H1 (cell line): ENCODE measurements around the gene ADAMTS13. TPM values are rescaled to one million over a fixed set of nuclear protein-coding genes. Genes with fewer than 3 reads are reported as not detected.

Experiments used
- CTCF ChIA-PET: fragments of 300-600 bp; sonication (Branson Sonifier 250); formaldehyde crosslinking; loops from one replicate; lab custom pipeline; 2021; ENCODE audit not compliant: partially characterized antibody; lab: Charles Lee
- POLR2A ChIA-PET: fragments of 300-600 bp; sonication (Branson Sonifier 250); formaldehyde crosslinking; loops from one replicate; lab custom pipeline; 2021; ENCODE audit warnings: inconsistent platforms; ENCODE audit not compliant: partially characterized antibody; lab: Charles Lee
- DNase-seq, 2 experiments: peaks; one replicate each; pipeline versions ENCODE4 v3.0.0 to v3.0.0-alpha.2; 2010 to 2022; ENCODE audit warnings: low spot score in 2 of 2, low read depth in 1 of 2, mixed read lengths in 1 of 2
- FAIRE-seq: peaks from 2 replicates; lab custom pipeline; 2011; peaks lifted over from hg19 to GRCh38; lab: Jason Lieb, UNC
- H2AFZ ChIP-seq: 2 replicates; pipeline ENCODE4 v1.8.1; 2012; ENCODE audit warnings: low read length, inconsistent platforms
- H2AK5ac ChIP-seq: 2 replicates; pipeline ENCODE4 v1.6.1; 2013; ENCODE audit warnings: low read depth, low read length
- H2BK120ac ChIP-seq: replicated peaks from 2 replicates; pipeline ENCODE3; 2013; ENCODE audit warnings: low read depth, low read length, inconsistent platforms
- H2BK12ac ChIP-seq: 2 replicates; pipeline ENCODE4 v1.6.1; 2013; ENCODE audit warnings: low read depth, low read length
- H2BK15ac ChIP-seq: 2 replicates; pipeline ENCODE4 v1.6.1; 2013; ENCODE audit warnings: low read length
- H2BK20ac ChIP-seq: 2 replicates; pipeline ENCODE4 v1.6.1; 2013; ENCODE audit warnings: low read length
- H2BK5ac ChIP-seq: 2 replicates; pipeline ENCODE4 v1.6.1; 2013; ENCODE audit warnings: low read depth, low read length
- H3K14ac ChIP-seq: 2 replicates; pipeline ENCODE4 v1.6.1; 2013; ENCODE audit warnings: inconsistent platforms; ENCODE audit not compliant: insufficient read length
- H3K18ac ChIP-seq: 2 replicates; pipeline ENCODE4 v1.6.1; 2013; ENCODE audit warnings: low read length; ENCODE audit errors: extremely low read depth
- H3K23ac ChIP-seq: 2 replicates; pipeline ENCODE4 v1.6.1; 2013; ENCODE audit warnings: inconsistent platforms; ENCODE audit not compliant: insufficient read length
- H3K23me2 ChIP-seq: 2 replicates; pipeline ENCODE4 v1.6.1; 2013; ENCODE audit warnings: low read depth, low read length
- H3K27ac ChIP-seq: 2 replicates; pipeline ENCODE4 v1.6.1; 2011; ENCODE audit warnings: low read depth, low read length, inconsistent platforms
- H3K27me3 ChIP-seq, 4 experiments: replicated peaks in 1 of 4; 1 replicate in 1 of 4; 2 replicates in 3 of 4; pipeline versions ENCODE4 v1.6.1 to v1.8.1; 2011 to 2013; ENCODE audit warnings: low read length in 3 of 4, mild to moderate bottlenecking in 3 of 4, inconsistent platforms in 2 of 4, mixed read lengths in 2 of 4, moderate library complexity in 1 of 4; ENCODE audit not compliant: control insufficient read depth in 3 of 4, insufficient read depth in 3 of 4; ENCODE audit errors: extremely low read depth in 1 of 4
- H3K36me3 ChIP-seq, 4 experiments: 2 replicates each; pipeline versions ENCODE4 v1.6.1 to v1.8.1; 2011 to 2013; ENCODE audit warnings: mild to moderate bottlenecking in 4 of 4, low read length in 3 of 4, moderate library complexity in 2 of 4, control low read depth in 1 of 4, inconsistent platforms in 1 of 4; ENCODE audit not compliant: insufficient read depth in 4 of 4, control insufficient read depth in 2 of 4
- H3K4ac ChIP-seq: replicated peaks from 2 replicates; pipeline ENCODE3; 2013; ENCODE audit warnings: low read length, low read depth, mixed read lengths, inconsistent platforms; ENCODE audit not compliant: insufficient read length
- H3K4me1 ChIP-seq, 4 experiments: replicated peaks in 1 of 4; 1 replicate in 1 of 4; 2 replicates in 3 of 4; pipeline versions ENCODE4 v1.6.1 to v1.8.1; 2011 to 2013; ENCODE audit warnings: low read length in 3 of 4, inconsistent platforms in 2 of 4, mixed read lengths in 1 of 4; ENCODE audit not compliant: insufficient read depth in 4 of 4, control insufficient read depth in 3 of 4
- H3K4me2 ChIP-seq, 2 experiments: 2 replicates each; pipeline versions ENCODE4 v1.6.1 to v1.8.1; 2011 to 2013; ENCODE audit warnings: low read depth in 2 of 2, low read length in 2 of 2, control low read depth in 1 of 2, inconsistent platforms in 1 of 2, mild to moderate bottlenecking in 1 of 2; ENCODE audit not compliant: insufficient read depth in 1 of 2
- H3K4me3 ChIP-seq, 4 experiments: fragments of 200-600, 300-600 bp in 1 of 4; sonication (generic), shearing (Covaris generic), sonication (Bioruptor Twin) in 1 of 4; 2 replicates each; pipeline versions ENCODE4 v1.5.1 to v1.8.1; 2011 to 2016; ENCODE audit warnings: low read length in 4 of 4, low read depth in 3 of 4, control low read depth in 2 of 4, inconsistent platforms in 2 of 4, mild to moderate bottlenecking in 2 of 4, mixed read lengths in 1 of 4, moderate library complexity in 1 of 4; ENCODE audit not compliant: insufficient read depth in 2 of 4; ENCODE audit errors: extremely low read depth in 1 of 4
- H3K56ac ChIP-seq: replicated peaks from 2 replicates; pipeline ENCODE3; 2013; ENCODE audit warnings: low read depth, mild to moderate bottlenecking, mixed read lengths, low read length, inconsistent platforms; ENCODE audit not compliant: insufficient read length
- H3K79me1 ChIP-seq: 2 replicates; pipeline ENCODE4 v1.6.1; 2013; ENCODE audit warnings: low read depth, low read length, control low read depth
- H3K79me2 ChIP-seq, 2 experiments: 2 replicates each; pipeline versions ENCODE4 v1.6.1 to v1.8.1; 2012 to 2013; ENCODE audit warnings: low read length in 2 of 2, mild to moderate bottlenecking in 2 of 2, inconsistent platforms in 1 of 2; ENCODE audit not compliant: insufficient read depth in 2 of 2, control insufficient read depth in 1 of 2
- H3K9ac ChIP-seq, 4 experiments: replicated peaks in 1 of 4; 1 replicate in 1 of 4; 2 replicates in 3 of 4; pipeline versions ENCODE4 v1.6.1 to v1.8.1; 2011 to 2013; ENCODE audit warnings: low read depth in 3 of 4, low read length in 3 of 4, control low read depth in 2 of 4, mild to moderate bottlenecking in 2 of 4, moderate library complexity in 2 of 4, inconsistent platforms in 1 of 4; ENCODE audit errors: extremely low read depth in 1 of 4
- H3K9me3 ChIP-seq, 2 experiments: 2 replicates each; pipeline versions ENCODE4 v1.6.1 to v1.8.1; 2012 to 2013; ENCODE audit warnings: mild to moderate bottlenecking in 2 of 2, moderate library complexity in 2 of 2, control low read depth in 1 of 2, inconsistent platforms in 1 of 2, low read depth in 1 of 2, low read length in 1 of 2, mixed read lengths in 1 of 2; ENCODE audit not compliant: insufficient read depth in 2 of 2
- H4K20me1 ChIP-seq, 2 experiments: replicated peaks in 1 of 2; 2 replicates each; pipeline versions ENCODE3 to v1.8.1; 2011 to 2013; ENCODE audit warnings: inconsistent platforms in 2 of 2, low read length in 2 of 2, mild to moderate bottlenecking in 1 of 2; ENCODE audit not compliant: insufficient read depth in 2 of 2, control insufficient read depth in 1 of 2
- H4K5ac ChIP-seq: 2 replicates; pipeline ENCODE4 v1.6.1; 2013; ENCODE audit warnings: low read length, low read depth, mixed read lengths, inconsistent platforms; ENCODE audit not compliant: insufficient read length
- H4K8ac ChIP-seq: 2 replicates; pipeline ENCODE4 v1.8.0; 2013; ENCODE audit warnings: mild to moderate bottlenecking, moderate library complexity, low read length, inconsistent platforms; ENCODE audit not compliant: insufficient read depth; ENCODE audit errors: extremely low read depth
- H4K91ac ChIP-seq: replicated peaks from 2 replicates; pipeline ENCODE3; 2013; ENCODE audit warnings: low read length, mixed read lengths, inconsistent platforms; ENCODE audit not compliant: insufficient read length
- BCL11A ChIP-seq, 2 experiments: IDR thresholded peaks; one replicate each; pipeline ENCODE4 v1.6.1; 2011; ENCODE audit warnings: low read depth in 2 of 2, low read length in 2 of 2, mild to moderate bottlenecking in 2 of 2
- CBX5 ChIP-seq: fragments of 300-800, 300-1000 bp; sonication (generic); IDR thresholded peaks from 2 replicates; pipeline ENCODE4 v1.7.1; 2016; ENCODE audit warnings: antibody characterized with exemption, low read length, low read depth
- CEBPB ChIP-seq: IDR thresholded peaks from 2 replicates; pipeline ENCODE4 v1.6.1; 2012; ENCODE audit warnings: low read depth, low read length
- GTF2F1 ChIP-seq: IDR thresholded peaks from 2 replicates; pipeline ENCODE4 v1.6.1; 2012; ENCODE audit warnings: low read depth, low read length, improper control_type of control experiment, borderline replicate concordance
- HDAC2 ChIP-seq, 2 experiments: fragments of 300-600 bp in 1 of 2; sonication (generic) in 1 of 2; IDR thresholded peaks; 2 replicates each; pipeline ENCODE4 v1.6.1; 2011 to 2012; ENCODE audit warnings: low read depth in 2 of 2, low read length in 2 of 2, mild to moderate bottlenecking in 2 of 2, moderate library complexity in 2 of 2, borderline replicate concordance in 1 of 2, inconsistent platforms in 1 of 2
- JUND ChIP-seq: IDR thresholded peaks from 2 replicates; pipeline ENCODE4 v1.6.1; 2011; ENCODE audit warnings: mild to moderate bottlenecking, improper control_type of control experiment, low read length
- KDM1A ChIP-seq: fragments of 200-600, 300-600 bp; sonication (generic); IDR thresholded peaks from 2 replicates; pipeline ENCODE4 v1.7.1; 2016; ENCODE audit warnings: mild to moderate bottlenecking, low read length, borderline replicate concordance
- KDM5A ChIP-seq: fragments of 200-600 bp; IDR thresholded peaks from 2 replicates; pipeline ENCODE4 v1.7.1; 2012; ENCODE audit warnings: mild to moderate bottlenecking, low read length, inconsistent platforms, mixed read lengths
- MAFK ChIP-seq: IDR thresholded peaks from 2 replicates; pipeline ENCODE4 v1.6.1; 2012; ENCODE audit warnings: low read depth, mild to moderate bottlenecking, improper control_type of control experiment, low read length
- SIN3A ChIP-seq, 2 experiments: IDR thresholded peaks in 1 of 2; conservative IDR thresholded peaks in 1 of 2; 2 replicates each; pipeline ENCODE4 v1.6.1; 2011 to 2012; ENCODE audit warnings: low read length in 2 of 2, improper control_type of control experiment in 1 of 2, low read depth in 1 of 2, mild to moderate bottlenecking in 1 of 2
- TAF7 ChIP-seq: optimal IDR thresholded peaks from 2 replicates; pipeline ENCODE3; 2011; ENCODE audit warnings: low read depth, mild to moderate bottlenecking, inconsistent platforms, low read length, moderate library complexity, borderline replicate concordance
- TCF12 ChIP-seq: IDR thresholded peaks from 2 replicates; pipeline ENCODE4 v1.6.1; 2011; ENCODE audit warnings: low read depth, mild to moderate bottlenecking, low read length
- YY1 ChIP-seq: IDR thresholded peaks from 2 replicates; pipeline ENCODE4 v1.6.1; 2011; ENCODE audit warnings: low read depth, mild to moderate bottlenecking, low read length
- WGBS, 2 experiments: shearing (Covaris generic) in 1 of 2; methylation state at CpG; one replicate each; pipeline versions ENCODE4 v1.1.6 to v1.1.7; 2013 to 2015; ENCODE audit warnings: low lambda C conversion rate in 2 of 2, mixed read lengths in 2 of 2, inconsistent platforms in 1 of 2, low coverage in 1 of 2, missing lambda C conversion rate in 1 of 2; ENCODE audit not compliant: insufficient replicate concordance in 2 of 2, insufficient coverage in 1 of 2, insufficient read length in 1 of 2; ENCODE audit errors: extremely low coverage in 1 of 2, missing lambda C conversion rate in 1 of 2; 5-methylcytosine and 5-hydroxymethylcytosine counted together
- polyA plus RNA-seq, 7 experiments: library from polyadenylated mRNA; depleted of rRNA in 3 of 7; stranded (reverse) in 5 of 7; unstranded in 2 of 7; fragments of >200 nt in 5 of 7; fragments of 200-250 nt in 2 of 7; gene quantifications; 1 replicate in 5 of 7; 2 replicates in 1 of 7; 4 replicates in 1 of 7; pipeline versions ENCODE4 v1.2.1 to v1.2.3, GENCODE V29; 2011 to 2013; ENCODE audit warnings: missing spikeins in 2 of 7, mixed read lengths in 2 of 7
- total RNA-seq: library from RNA; stranded (reverse); fragmentation: NEBNext Ultra II Directional; extraction: Animal tissue kit (Norgen Biotek cat#: 25700); gene quantifications from 2 replicates; pipeline ENCODE4 v1.2.1, GENCODE V29; 2021

Gene ADAMTS13
- total and polyA plus RNA-seq, 2 of the 8 experiments (the other 6 are each of a cell fraction or from before 2014, with no cell fraction given), result 4.4 to 5.8 TPM

GRCh38 chr9:133377721-133378216 lies 44.4 kb upstream of the ADAMTS13 start:
- Histone ChIP-seq H3K56ac (no peak overlapping the region), H4K20me1 (peaks cover 4 to 14% of the 10 kb centered on the region in 2 experiments), H3K18ac (no peak overlapping the region), H3K14ac (no peak overlapping the region), H3K27me3 (peaks cover 0 to 11% (median 6%) of the 10 kb centered on the region in 4 experiments; a peak in 5 of 7 replicates), H3K4me3 (no peak overlapping the region), H4K91ac (no peak overlapping the region), H2BK15ac (no peak overlapping the region), H2BK120ac (no peak overlapping the region), H3K23me2 (peaks cover 14% of the 10 kb centered on the region; the same call in 1 of the 2 replicates), H2BK12ac (no peak overlapping the region), H2BK20ac (no peak overlapping the region), H4K8ac (no peak overlapping the region; the same call in 1 of the 2 replicates), H3K79me2 (peaks cover 7 to 26% of the 10 kb centered on the region in 2 experiments), H3K79me1 (no peaks in the 10 kb centered on the region; the same call in 1 of the 2 replicates), H3K9me3 (peaks cover 0 to 8% of the 10 kb centered on the region in 2 experiments; a peak in 3 of 4 replicates), H2BK5ac (no peak overlapping the region), H3K9ac (no peak overlapping the region), H2AK5ac (no peak overlapping the region), H3K27ac (no peak overlapping the region), H3K4me1 (peaks cover 0 to 5% (median 0%) of the 10 kb centered on the region in 4 experiments; a peak in 1 of 7 replicates), H3K36me3 (peaks cover 0 to 3% (median 0%) of the 10 kb centered on the region in 4 experiments; a peak in 3 of 8 replicates), H3K4me2 (no peak overlapping the region), H2AFZ (no peak overlapping the region), H3K23ac (no peak overlapping the region), H3K4ac (no peak overlapping the region), H4K5ac (no peak overlapping the region)
- 74% methylated on average over 6 of the region's 6 CpGs; no CpG with 5 or more reads in 1 of the 2 experiments for WGBS, 2 experiments
- ChIA-PET CTCF (interaction anchor here (0.5 to 5.4 kb wide), 9 partner anchors 12 to 217 kb away, joined by 3 to 33 read pairs (median 5); no protein-coding TSS in a partner anchor), POLR2A (interaction anchor here (0.9 to 19.9 kb wide), 7 partner anchors 11 to 82 kb away, joined by 3 to 461 read pairs (median 6); partner anchors contain the start of genes CACFD1, MED22, REXO4 and RPL7A)
- DNase-seq (no peak), FAIRE-seq (no peak)
- TF ChIP-seq BCL11A (IDR thresholded peaks at IDR 0.05; ENCODE audit: low read depth in 2 of 2, low read length in 2 of 2), result no peak
- TF ChIP-seq GTF2F1, result no peak
- TF ChIP-seq MAFK, result no peak
- TF ChIP-seq YY1, result no peak
- no peak for TF ChIP-seq TAF7
- TF ChIP-seq JUND, result no peak
- no peak for TF ChIP-seq CBX5
- TF ChIP-seq KDM5A, result no peak
- no peak for TF ChIP-seq CEBPB
- TF ChIP-seq KDM1A, result no peak
- TF ChIP-seq TCF12, result no peak
- TF ChIP-seq SIN3A (conservative IDR thresholded peaks at IDR 0.05 in 1 of 2, IDR thresholded peaks at IDR 0.05 in 1 of 2; ENCODE audit: low read depth in 1 of 2, low read length in 2 of 2), result no peak
- no peak for TF ChIP-seq HDAC2 (IDR thresholded peaks at IDR 0.05; ENCODE audit: borderline replicate concordance in 1 of 2, low read depth in 2 of 2, low read length in 2 of 2)
